GM19043 (cell line): ENCODE data around the gene RIMBP2.
A peak's percentile ranks its signal among the peaks of the same experiment; 100 is the strongest.
"Not testable (repeated sequence)": the region's sequence is repeated elsewhere in the genome, so short reads cannot be mapped to it uniquely, and the experiment has no call there.

Source experiments
- ATAC-seq: cut with Tn5 transposase; IDR thresholded peaks from one replicate; pipeline ENCODE4 v1.9.1; 2021; ENCODE audit warnings: low read depth; ENCODE audit not compliant: unreplicated experiment

The RIMBP2 gene, protein sequence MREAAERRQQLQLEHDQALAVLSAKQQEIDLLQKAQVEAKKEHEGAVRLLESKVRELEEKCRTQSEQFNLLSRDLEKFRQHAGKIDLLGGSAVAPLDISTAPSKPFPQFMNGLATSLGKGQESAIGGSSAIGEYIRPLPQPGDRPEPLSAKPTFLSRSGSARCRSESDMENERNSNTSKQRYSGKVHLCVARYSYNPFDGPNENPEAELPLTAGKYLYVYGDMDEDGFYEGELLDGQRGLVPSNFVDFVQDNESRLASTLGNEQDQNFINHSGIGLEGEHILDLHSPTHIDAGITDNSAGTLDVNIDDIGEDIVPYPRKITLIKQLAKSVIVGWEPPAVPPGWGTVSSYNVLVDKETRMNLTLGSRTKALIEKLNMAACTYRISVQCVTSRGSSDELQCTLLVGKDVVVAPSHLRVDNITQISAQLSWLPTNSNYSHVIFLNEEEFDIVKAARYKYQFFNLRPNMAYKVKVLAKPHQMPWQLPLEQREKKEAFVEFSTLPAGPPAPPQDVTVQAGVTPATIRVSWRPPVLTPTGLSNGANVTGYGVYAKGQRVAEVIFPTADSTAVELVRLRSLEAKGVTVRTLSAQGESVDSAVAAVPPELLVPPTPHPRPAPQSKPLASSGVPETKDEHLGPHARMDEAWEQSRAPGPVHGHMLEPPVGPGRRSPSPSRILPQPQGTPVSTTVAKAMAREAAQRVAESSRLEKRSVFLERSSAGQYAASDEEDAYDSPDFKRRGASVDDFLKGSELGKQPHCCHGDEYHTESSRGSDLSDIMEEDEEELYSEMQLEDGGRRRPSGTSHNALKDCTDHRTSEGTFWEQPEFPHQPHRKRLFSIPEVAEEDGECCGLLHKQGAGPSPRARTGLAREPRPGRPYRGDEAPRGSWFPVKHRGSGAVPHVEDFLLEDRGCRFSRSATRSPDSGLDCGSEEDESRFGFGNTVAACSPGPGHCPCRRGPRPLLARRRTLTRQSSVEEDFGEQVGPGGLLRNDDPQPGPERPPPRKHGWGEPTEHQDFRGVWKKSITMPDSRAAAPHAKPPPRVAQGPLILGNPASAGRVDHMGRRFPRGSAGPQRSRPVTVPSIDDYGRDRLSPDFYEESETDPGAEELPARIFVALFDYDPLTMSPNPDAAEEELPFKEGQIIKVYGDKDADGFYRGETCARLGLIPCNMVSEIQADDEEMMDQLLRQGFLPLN (N-terminal part only)

DNA sequence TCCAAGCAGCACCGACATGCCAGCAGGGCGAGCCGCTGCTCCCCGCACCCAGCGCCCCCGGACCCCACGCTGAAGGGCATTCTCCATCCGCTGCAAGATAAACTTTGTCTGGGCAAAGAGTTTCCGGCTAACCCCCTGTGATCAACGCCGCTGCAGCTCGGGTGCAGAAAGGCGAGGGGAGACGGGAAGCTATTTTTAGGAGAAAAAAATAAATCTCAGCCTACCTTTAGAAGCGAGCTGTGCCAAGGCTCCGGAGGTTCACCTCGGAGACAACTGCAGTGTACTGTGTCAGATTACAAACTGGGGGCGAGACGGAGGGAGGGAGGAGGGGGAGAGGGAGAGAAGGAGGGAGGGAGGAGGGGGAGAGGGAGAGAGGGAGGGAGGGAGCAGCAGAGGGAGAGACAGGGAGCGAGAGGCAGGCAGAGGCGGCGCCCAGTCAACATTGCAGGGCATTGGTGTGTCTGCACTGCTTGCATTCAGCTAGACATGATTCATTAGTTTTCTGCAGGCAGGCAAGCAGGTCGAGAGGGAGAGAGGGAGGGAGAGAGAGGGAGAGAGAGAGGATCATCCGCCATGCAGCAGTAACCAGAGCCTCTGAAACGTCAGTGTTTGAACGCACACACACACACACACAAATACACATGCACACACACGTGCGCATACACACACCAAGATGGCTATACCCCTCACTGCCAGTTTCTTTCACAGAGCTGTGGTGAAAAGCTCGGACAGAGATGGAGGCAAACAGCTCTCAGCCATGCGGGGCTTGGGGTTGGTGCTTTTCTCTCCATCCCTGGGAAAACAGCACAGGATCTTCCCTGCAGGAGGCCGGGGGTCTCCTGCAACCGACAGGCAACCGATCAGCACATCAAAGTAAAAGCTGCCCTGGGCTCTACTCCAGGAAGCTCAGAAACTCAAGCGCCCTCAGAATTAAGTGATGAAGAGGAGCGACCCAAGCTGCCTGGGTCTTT lies at the start of gene RIMBP2:
TSS of gene RIMBP2 (minus strand) at position 302 of the 971 bp plus-strand sequence. CDS start 237,286 bp downstream, outside the sequence.
- ATAC-seq, result no peak

DNA sequence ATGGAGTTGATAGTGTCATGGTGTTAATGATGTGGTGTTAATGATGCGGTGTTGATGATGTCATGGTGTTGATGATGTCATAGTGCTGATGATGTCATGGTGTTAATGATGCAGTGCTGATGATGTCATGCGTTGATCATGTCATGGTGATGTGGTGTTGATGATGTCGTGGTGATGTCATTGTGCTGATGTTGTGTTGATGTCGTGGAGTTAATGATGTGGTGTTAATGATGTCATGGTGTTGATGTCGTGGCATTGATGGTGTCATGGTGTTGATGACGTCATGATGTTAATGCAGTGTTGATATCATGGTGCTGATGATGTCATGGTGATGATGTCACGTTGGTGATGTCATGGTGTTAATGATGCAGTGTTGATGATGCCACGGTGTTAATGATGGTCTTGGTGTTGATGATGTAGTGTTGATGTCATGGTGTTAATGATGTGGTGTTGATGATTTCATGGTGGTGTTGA lies 49.1 kb upstream of the RIMBP2 start:
- ATAC-seq, result no peak

DNA sequence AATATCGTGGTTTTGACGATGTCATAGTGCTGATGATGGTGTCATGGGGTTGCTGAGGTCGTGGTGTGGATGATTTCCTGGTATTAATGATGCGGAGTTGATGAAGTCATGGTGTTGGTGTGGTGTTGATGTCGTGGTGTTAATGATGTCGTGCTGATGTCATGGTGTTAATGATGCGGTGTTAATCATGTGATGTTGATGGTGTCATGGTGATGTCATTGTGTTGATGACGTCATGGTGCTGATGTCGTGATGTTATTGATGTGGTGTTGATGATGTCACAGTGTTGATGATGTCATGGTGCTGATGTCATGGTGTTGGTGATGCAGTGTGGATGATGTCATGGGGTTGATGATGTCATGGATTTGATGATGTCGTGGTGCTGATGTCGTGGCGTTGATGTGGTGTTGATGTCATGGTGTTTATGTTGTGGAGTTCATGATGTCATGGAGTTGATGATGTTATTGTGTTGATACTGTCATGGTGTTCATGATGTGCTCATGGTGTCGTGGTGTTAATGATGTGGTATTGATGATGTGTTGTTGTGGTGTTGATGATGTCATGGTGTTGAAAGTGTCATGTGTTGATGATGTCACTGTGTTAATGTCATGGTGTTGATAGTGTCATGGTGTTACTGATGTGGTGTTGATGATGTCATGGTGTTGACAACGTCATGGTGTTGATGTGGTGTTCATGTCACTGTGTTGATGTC lies 48.5 kb upstream of the RIMBP2 start:
- ATAC-seq, result no peak

- no peak for ATAC-seq
Measured at GRCh38 chr12:130764073-130764472, 48.0 kb upstream of the RIMBP2 start.

DNA sequence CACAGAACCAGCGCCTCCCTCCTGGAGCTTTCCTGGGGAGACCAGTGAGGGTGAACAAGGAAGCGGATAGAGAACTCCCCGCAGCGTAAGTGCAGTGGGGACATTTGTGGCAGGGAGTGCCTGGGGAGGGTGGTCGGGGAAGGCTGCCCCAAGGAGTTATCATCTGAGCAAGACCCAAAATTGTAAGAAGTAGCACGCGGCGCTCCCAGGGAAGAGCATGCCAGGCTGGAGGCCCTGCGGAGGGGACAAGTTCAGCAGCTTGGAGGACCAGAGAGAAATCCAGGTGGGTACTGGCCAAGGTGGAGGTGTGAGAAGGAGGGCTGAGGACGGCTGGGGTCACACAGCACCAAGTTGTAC lies 46.2 kb upstream of the RIMBP2 start:
- no peak for ATAC-seq

DNA sequence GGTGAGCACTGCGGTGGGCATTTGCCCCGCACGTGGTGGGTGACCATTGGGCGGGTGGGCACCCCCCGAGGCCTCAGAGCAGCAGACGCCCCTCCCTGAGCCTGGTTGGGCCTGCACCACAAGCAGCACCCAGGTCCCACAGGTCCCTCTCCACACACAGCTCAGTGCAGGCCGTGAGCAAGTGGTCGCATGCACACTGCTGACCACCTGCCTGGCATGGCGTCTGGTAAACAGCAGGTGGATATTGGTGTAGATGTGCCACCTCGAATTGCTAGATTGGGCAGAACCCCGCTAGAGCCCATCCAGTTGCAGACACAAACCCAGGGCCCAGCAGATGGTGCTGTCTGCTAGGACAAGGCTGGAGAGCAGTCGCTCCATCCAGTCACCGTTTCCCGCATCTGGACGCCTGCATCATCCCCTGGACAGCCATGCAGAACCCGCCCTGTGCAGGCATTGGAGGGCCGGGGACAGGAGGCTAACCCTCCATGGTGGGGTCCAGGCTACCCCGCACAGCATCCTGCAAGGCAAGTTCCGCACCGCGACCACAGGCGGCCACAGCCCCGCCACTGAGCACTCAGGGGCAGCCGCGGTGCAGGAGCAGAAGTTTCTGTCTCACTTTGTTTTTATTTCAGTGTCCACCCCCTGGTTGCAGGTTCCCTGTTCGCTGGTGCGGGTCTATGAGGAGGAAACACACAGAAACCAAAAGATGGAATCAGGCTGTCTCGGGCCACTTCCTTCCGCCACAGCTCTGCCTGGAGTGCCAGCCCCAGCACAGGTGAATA lies 45.6 kb upstream of the RIMBP2 start:
- peak; percentile 52 for ATAC-seq

DNA sequence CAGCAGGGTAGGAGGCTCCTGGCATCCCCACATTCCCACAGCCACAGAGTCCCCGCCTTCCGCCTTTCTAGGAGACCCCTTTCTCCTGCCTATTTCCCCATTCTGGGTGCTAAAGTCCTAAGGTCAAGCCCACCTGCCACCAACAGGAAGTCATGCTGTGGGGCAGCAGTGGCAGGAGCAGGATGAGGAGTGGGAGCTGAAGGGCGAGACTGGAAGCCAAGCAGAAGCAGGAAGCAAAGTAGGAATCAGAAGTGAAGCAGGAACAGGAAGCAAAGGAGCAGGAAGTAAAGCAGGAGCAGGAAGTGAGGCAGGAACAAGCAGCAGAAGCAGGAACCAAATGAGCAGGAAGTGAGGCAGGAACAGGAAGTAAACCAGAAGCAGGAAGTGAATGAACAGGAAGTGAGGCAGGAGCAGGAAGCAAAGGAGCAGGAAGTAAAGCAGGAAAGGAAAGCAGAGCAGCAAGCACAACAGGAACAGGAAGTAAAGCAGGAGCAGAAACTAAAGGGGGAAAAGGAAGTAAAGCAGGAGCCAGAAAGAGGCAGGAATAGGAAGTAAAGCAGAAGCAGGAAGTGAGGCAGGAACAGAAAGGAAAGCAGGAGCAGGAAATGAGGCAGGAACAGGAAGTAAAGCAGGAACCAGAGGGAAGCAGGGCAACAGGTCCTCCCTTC lies 38.3 kb upstream of the RIMBP2 start:
- ATAC-seq, result no peak

- no peak for ATAC-seq
Measured at GRCh38 chr12:130752692-130753230, 36.7 kb upstream of the RIMBP2 start.

DNA sequence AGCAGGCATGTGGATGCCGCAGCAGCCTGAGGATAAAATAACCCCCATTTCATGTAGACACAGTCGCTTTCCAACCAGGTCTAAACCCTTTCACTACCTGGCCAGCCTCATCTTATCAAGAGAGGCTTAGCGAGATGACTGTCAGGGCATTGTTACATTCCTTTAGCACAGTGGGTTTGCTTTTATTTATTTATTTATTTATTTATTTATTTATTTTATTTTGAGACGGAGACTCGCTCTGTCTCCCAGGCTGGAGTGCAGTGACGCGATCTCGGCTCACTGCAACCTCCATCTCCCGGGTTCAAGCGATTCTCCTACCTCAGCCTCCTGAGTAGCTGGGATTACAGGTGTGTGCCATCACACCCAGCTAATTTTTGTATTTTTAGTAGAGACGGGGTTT lies 35.9 kb upstream of the RIMBP2 start:
- not testable (repeated sequence) for ATAC-seq

- ATAC-seq, result no peak
Measured at GRCh38 chr12:130748786-130749185, 32.7 kb upstream of the RIMBP2 start.

DNA sequence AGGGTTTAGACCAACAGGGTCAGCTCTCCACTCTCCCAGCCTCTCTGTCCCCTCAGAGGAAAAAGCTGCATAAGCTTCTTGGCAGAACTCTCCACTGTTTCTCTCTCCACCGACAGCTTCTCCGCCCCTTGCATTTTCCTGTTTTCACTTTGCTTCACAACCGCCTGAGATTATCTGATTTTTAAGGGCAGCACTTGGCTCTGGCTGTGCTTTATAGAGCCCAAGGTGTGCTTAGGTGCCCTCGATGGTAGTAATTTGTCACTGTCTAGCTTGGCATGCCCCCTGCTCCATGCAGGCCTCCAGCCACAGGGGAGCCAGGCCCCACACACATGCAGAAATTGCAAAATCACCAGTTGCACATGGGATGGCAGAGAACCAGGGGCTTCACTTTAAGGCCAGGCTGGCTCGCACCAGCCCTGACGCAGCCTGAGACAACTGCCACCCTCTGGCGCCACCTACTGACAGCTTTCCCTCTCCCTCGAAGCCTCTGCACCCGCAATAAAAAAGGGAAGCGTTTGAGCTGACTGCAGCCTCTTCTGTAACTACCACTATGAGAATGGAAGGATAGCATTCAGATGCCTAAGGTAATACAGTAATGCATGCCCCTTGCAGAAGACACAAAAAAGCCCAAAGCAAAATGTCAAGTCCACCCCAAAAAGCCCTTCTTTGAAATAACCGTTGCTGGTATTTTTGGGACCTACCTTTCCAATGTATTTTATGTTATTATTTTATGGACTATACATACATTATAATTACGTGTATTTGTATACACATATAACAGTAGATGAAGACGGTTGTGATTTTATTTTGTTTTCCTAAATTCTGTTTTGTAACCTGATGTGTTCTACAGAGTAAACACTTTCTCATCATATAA lies 32.0 kb upstream of the RIMBP2 start:
- ATAC-seq, result peak; percentile 85

GRCh38 chr12:130746546-130746945 lies 30.4 kb upstream of the RIMBP2 start:
- no peak for ATAC-seq

DNA sequence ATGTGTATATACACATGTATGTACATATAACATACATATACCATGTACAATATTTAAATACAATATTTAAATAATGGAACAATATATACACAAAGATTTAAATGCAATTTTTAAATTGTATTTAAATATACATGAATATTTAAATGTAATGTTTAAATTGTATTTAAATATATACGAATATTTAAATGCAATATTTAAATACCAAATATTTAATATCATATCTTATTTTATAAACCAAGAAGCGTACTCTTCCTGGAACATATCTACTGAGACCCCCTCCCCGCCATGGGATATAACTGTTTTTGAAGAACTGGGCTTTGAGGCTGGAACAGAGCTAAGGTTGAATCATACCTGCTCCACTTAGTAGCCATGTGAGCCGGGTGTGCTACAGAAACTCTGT lies 29.8 kb upstream of the RIMBP2 start:
- ATAC-seq, result no peak

DNA sequence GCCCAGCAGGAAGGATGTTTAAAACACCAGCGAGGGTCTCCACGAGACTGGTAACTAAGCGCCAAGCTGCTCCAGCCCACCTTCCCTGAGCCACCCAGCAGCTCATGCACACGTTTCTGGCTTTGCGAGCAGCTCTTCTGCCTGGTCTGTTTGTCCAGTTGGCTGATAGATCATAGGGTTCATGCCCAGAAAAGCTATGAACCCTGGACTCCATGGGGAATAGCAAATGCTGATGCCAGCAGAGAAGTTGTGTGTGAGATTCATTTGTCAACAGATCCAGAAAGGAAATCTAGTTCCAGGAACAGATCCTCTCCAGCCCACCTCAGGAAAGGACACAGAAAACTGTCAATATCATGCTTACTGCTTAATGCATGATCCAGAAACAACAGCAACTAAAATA lies 28.2 kb upstream of the RIMBP2 start:
- no peak for ATAC-seq

DNA sequence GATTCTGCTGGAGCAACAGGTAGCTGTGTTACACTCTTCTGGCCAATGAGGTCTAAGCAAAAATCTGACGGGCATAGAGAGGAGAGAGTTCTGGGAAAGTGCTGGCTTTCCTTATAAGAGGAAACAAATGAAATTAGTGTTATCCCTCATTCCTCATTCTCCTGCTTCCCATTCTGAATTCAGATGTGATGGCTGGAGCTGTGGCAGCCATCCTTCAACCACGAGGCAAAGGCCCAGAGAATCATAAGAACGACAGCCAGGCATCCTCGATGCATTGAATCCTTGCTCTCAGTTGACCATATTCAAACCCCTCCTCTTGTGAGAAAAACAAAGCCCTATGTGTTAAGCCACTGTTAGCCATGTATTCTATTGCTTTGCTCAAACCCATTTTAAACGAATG lies 27.5 kb upstream of the RIMBP2 start:
- ATAC-seq, result no peak

GRCh38 chr12:130743176-130743575 lies 27.1 kb upstream of the RIMBP2 start:
- no peak for ATAC-seq

- ATAC-seq, result no peak
Measured at GRCh38 chr12:130742716-130743115, 26.6 kb upstream of the RIMBP2 start.
